DMS53 treated with DMSO at 0.1 percent for 48 hours (cell line): ENCODE measurements around the gene MEIOB.

Source experiments
- DNase-seq: peaks from one replicate; lab custom pipeline; 2025; ENCODE audit not compliant: unreplicated experiment; lab: John Stamatoyannopoulos, UW

The MEIOB gene

DNA sequence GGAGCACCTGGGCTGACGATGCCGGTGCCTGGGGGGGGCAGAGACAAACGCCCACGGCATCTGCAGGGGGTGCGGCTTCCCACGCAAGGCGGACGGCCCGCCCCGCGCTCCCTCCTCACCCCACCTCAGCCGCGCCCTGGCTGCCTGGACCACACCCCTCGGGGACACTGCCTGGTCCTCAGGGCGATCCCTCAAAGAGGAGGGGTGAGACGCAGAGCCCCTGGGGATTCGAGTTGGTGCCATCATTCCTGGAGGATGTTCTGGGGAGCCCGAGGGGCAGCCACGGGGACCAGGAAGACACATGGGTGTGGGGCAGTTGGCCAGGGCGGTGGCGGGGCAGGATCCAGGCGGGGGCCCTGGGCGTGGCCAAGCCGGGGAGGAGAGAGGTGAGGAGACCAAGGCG is 82.3 kb downstream of the MEIOB start:
- no peak for DNase-seq

DNA sequence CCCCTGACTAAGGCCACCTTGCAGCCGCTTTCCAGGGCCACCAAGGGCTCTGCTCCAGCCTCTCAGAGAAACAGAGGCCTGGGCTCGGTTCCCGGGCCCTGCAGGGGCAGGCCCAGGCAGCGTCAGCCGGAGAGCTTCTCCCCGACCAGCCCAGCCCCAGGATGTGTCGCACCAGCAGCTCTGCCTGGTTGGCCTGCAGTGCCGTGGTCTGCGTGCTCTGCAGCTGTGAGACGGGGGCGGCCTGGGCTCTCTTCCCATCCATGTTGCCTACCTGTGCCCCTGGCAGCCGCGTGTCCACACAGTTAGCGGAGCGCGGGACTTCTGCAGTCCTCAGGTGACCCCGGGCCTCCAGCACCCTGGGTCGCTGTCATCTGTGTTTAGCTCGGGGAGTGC is 83.3 kb downstream of the MEIOB start:
- no peak for DNase-seq

DNA sequence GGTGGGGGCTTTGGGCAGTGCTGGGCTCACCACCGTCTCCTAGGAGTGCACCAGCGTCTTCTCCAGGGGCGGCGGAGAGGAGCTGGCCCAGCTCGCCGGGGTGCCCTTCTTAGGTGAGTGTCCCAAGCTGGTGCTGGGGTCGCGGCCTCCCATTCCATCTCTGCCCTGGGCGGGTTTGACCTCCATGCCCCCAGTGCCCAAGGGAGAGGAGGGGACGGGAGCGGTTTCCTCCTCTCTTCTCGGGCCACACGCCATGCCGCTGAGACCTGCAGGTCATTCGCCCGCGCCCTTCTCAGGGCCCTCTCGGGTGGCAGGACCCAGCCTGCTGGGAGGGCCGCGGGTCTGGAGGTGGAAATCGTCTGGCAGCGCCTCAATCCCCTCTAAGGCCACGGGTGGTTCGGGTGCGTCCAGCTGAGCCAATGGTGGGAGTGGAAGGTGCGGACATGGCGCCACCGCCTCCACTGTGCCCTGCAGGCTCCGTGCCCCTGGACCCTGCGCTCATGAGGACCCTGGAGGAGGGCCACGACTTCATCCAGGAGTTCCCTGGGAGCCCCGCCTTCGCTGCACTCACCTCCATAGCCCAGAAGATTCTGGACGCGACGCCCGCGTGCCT is 83.8 kb downstream of the MEIOB start:
- no peak for DNase-seq

DNA sequence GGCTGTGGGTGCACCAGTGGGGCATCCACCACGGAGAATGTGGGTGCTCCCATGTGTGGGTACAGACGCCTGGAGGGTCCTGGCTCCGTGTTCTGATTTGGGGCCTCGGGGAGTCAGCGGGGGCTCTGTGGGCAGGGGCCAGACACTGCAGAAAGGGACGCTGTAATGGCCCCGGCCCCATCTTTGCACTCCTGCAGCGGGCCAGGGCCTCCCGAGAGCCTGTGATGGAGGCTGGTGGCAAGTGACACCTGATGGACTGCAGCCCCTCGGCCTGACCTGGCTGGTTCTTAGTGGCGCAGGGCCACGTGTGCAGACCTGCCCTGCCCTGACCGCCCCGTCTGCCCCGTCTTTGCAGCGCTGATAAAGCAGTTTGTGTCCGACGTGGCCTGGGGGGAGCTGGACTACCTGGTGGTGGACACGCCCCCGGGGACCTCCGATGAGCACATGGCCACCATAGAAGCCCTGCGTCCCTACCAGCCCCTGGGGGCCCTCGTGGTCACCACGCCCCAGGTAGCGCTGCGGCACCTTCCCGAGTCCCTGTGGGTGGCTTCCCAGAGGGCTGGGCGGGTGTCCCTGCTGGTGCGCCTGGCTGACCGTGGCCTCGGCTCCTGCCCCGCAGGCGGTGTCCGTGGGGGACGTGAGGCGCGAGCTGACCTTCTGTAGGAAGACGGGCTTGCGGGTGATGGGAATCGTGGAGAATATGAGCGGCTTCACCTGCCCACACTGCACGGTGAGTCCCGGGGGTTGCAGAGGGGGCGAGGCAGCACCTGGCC is 84.5 kb downstream of the MEIOB start:
- DNase-seq = no peak

DNA sequence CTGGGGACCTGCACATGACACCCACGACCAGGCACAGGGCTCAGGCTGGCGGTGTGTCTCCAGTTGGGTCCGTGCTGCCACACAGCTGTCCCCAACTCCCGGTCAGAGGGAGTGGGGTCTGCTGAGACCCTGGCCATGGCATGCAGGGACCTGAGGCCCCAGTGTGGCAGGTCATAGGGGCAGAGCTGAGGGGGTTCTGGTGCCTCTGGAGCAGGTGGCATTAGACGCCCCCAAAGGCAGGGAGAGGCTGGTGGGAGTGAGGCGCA is 85.0 kb downstream of the MEIOB start:
- DNase-seq = no peak

DNA sequence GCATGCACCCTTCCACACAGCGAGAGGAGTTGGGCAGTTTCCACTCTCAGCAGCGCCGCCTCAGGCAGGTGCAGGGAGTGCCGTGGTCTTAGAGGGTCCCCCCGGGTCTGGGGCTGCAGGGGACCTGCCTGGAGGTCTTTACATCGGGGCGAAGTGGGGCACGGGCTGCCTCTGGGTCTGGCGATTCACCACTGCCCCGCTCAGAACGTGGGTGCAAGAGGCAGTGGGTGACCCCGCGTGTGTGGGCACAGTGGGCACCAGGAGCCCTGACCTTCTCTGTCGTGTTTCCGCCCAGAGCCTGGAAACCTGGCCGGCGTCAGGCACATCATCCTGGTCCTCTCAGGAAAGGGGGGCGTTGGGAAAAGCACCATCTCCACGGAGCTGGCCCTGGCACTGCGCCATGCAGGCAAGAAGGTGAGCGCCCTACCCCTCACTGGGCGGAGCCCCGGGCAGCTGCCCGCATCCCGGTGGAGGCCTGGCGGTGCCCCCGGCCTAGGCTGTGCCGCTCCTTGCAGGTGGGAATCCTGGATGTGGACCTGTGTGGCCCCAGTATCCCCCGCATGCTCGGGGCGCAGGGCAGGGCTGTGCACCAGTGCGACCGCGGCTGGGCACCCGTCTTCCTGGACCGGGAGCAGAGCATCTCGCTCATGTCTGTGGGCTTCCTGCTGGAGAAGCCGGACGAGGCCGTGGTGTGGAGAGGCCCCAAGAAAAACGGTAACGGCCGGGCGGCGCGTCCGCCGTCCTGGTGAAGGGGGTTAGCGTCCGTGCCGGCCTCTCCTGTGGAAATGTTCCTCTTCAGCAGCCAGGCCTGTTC is 85.5 kb downstream of the MEIOB start:
- no peak for DNase-seq

DNA sequence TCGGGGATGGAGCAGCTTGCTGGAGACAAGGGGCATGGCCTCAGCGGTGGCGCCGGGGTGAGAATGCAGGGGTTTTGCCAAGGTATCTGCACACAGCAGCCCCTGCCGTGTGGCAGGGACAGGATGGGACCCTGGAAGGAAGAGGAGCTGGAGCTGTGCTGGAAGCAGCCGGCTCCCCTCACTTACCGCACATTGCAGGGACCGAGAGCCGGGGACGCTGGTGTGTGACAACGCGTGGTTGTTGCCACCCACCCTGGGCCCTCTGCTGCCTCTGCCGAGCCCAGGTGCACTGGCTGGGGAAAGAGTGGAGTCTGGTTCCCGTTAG is 86.2 kb downstream of the MEIOB start:
- DNase-seq = no peak

DNA sequence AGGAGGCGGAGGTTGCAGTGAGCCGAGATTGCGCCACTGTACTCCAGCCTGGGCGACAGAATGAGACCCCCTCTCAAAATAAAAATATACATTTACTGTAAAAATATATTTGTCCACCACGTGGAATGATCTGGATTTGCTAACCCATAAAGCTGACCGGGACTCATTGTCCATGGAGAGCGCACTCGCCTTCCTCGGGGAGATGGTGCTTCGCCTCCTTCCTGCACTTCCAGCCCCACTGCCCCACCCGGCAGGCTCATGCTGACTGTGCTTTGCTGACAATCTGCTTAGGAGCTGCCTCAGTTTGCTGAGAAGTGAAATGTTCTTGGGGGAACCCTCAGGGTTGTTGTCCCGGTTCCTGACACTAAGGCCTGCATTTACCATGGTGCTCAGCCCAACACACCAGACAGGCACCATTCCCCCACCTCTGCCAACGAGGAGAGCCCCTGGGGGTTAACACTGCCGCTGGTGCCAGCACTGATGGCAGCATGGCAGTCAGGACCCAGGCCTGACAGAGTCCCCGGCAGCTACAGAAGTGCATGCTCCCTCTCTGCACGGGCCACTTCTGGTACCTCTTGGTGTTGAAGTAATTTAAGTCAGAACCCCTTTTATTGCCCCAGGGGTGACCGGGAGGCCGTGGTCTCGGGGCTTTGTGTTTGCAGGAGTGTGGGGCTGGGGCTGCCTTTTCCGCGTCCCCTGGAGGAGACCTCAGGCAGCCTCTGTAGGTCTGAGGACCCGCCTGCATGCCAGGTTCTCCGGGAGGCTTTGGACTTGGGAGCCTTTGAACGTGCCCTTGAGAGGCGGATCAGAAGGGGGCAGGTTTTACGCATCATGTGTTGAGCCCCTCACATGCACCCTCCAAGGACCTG is 86.8 kb downstream of the MEIOB start:
- no peak for DNase-seq
